T-cell (primary cell): Measurements from ENCODE around the gene SLC66A2. TPM values are rescaled to one million over a fixed set of nuclear protein-coding genes. Genes with fewer than 3 reads are reported as not detected.

ENCODE experiments used
- ATAC-seq, 4 experiments: fragments of 200-7000 bp in 3 of 4; fragments of 150-1000 bp in 1 of 4; cut with Tn5 transposase; replicated peaks in 1 of 4; 1 replicate in 3 of 4; 2 replicates in 1 of 4; pipeline ENCODE4 v1.10.0; 2021; ENCODE audit warnings: moderate library complexity in 3 of 4, mild to moderate bottlenecking in 2 of 4, moderate number of reproducible peaks in 1 of 4
- CTCF ChIA-PET, 2 donors: fragments of 300-600 bp; sonication (Branson Sonifier 250); formaldehyde crosslinking; loops; one replicate each; lab custom pipeline; 2022; ENCODE audit warnings: antibody characterized with exemption in 2 of 2; lab: Charles Lee
- POLR2A ChIA-PET, 2 donors: fragments of 300-600 bp; sonication (Branson Sonifier 250); formaldehyde crosslinking; loops; one replicate each; lab custom pipeline; 2022; ENCODE audit warnings: antibody characterized with exemption in 2 of 2; lab: Charles Lee
- DNase-seq, 35 experiments: peaks; one replicate each; pipeline versions ENCODE4 v3.0.0 to v3.0.0-alpha.2; 2013 to 2023
- H3K27ac ChIP-seq: one replicate; pipeline ENCODE4 v1.5.1; 2013; ENCODE audit warnings: low read length
- H3K27me3 ChIP-seq, 2 experiments: replicated peaks in 1 of 2; 1 replicate in 1 of 2; 2 replicates in 1 of 2; pipeline versions ENCODE4 v1.6.1 to v1.7.0; 2013; ENCODE audit warnings: low read length in 1 of 2, mixed read lengths in 1 of 2; ENCODE audit not compliant: control insufficient read depth in 2 of 2, insufficient read depth in 2 of 2; ENCODE audit errors: extremely low read depth in 1 of 2
- H3K36me3 ChIP-seq, 2 donors: 1 replicate in 1 of 2; 2 replicates in 1 of 2; pipeline versions ENCODE4 v1.6.1 to v1.7.0; 2013; ENCODE audit warnings: low read length in 1 of 2; ENCODE audit not compliant: control insufficient read depth in 2 of 2, insufficient read depth in 1 of 2; ENCODE audit errors: extremely low read depth in 1 of 2
- H3K4me1 ChIP-seq, 2 experiments: 1 replicate in 1 of 2; 2 replicates in 1 of 2; pipeline versions ENCODE4 v1.6.1 to v1.7.0; 2013; ENCODE audit warnings: low read length in 2 of 2, mixed read lengths in 1 of 2; ENCODE audit not compliant: insufficient read depth in 2 of 2, control insufficient read depth in 1 of 2; ENCODE audit errors: extremely low read depth in 1 of 2
- H3K4me3 ChIP-seq, 2 donors: 1 replicate in 1 of 2; 2 replicates in 1 of 2; pipeline versions ENCODE4 v1.5.1 to v1.7.0; 2013; ENCODE audit warnings: mild to moderate bottlenecking in 2 of 2, low read length in 1 of 2, moderate library complexity in 1 of 2; ENCODE audit not compliant: control insufficient read depth in 1 of 2; ENCODE audit errors: extremely low read depth in 1 of 2
- H3K9me3 ChIP-seq: 2 replicates; pipeline ENCODE4 v1.7.0; 2013
- H3K27ac Mint-ChIP-seq, 2 donors: one replicate each; pipeline ENCODE4 v1.8.0; 2020 to 2021; ENCODE audit warnings: mild to moderate bottlenecking in 2 of 2, mixed read lengths in 2 of 2
- H3K27me3 Mint-ChIP-seq, 2 donors: one replicate each; pipeline ENCODE4 v1.8.0; 2021 to 2022; ENCODE audit warnings: mixed read lengths in 2 of 2
- H3K36me3 Mint-ChIP-seq: one replicate; pipeline ENCODE4 v1.8.0; 2021; ENCODE audit warnings: mixed read lengths
- H3K4me1 Mint-ChIP-seq, 3 donors: one replicate each; pipeline ENCODE4 v1.8.0; 2020 to 2022; ENCODE audit warnings: mixed read lengths in 3 of 3, mild to moderate bottlenecking in 1 of 3
- H3K4me3 Mint-ChIP-seq, 3 donors: one replicate each; pipeline ENCODE4 v1.8.0; 2020 to 2022; ENCODE audit warnings: mild to moderate bottlenecking in 3 of 3, mixed read lengths in 3 of 3, moderate library complexity in 3 of 3
- H3K9me3 Mint-ChIP-seq, 3 donors: one replicate each; pipeline ENCODE4 v1.8.0; 2020 to 2022; ENCODE audit warnings: mixed read lengths in 3 of 3
- WGBS: methylation state at CpG from one replicate; pipeline ENCODE4 v1.1.5; 2013; ENCODE audit warnings: missing lambda C conversion rate; ENCODE audit not compliant: insufficient coverage; 5-methylcytosine and 5-hydroxymethylcytosine counted together
- total RNA-seq, 35 experiments: library from RNA in 6 of 35; stranded (reverse) in 6 of 35; fragments of 120-200 nt in 1 of 35; gene quantifications; one replicate each; pipeline versions ENCODE4 v1.2.1 to v1.2.4 and lab custom pipeline; 2013 to 2026

SLC66A2 gene
- total RNA-seq, 5 donors from 2014 or later (not counting 1 experiment from before 2014, with no cell fraction given): 28.4 to 66.5 (median 37.6) TPM

DNA sequence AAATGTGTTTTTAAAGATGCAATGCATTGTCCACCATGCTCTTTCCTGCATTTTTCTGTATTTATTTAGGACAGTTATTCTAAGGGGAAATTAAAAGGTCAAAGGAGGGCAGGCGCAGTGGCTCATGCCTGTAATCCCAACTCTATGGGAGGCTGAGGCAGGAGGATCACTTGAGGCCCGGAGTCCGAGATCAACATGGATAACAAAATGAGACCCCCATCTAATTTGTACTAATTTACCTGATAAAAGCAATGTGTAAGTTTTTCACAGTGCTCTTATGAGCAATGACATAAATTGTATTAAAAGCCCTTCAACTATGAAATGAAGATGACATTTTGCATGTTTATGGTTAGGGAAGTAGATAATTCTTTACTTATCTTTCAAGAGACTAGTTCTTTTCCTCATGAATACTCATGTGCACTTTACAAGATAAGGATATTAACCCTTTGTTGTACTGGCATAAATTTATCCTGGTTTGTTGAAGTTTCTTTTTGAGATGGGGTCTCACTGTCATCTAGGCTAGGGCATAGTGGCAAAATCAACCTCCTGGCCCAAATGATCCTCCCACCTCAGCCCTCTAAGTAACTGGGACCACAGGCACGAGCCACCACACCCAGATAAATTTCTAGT lies 22.7 kb upstream of the SLC66A2 start:
- H3K4me1 Mint-ChIP-seq: peaks cover 13 to 29% (median 23%) of the 10 kb centered on the region in 3 donors
- H3K27me3 Mint-ChIP-seq: no peaks in the 10 kb centered on the region
- H3K4me1 ChIP-seq: peaks cover 0 to 5% of the 10 kb centered on the region in 2 experiments
- peaks cover 26 to 52% of the 10 kb centered on the region in 2 donors for H3K36me3 ChIP-seq
- H3K27ac ChIP-seq: no peak overlapping the region
- WGBS: no CpG with 5 or more reads among the region's 4 CpGs
- H3K27me3 ChIP-seq: no peaks in the 10 kb centered on the region
- DNase-seq (no peak), ATAC-seq (no peak)
- no peak overlapping the region for H3K4me3 Mint-ChIP-seq
- peaks cover 38% of the 10 kb centered on the region for H3K36me3 Mint-ChIP-seq
- H3K4me3 ChIP-seq: no peak overlapping the region
- ChIA-PET CTCF (interaction anchor here in 1 of 2 donors (0.6 kb wide), 1 partner anchor 67 kb away, joined by 3 read pairs; no protein-coding TSS in a partner anchor), POLR2A (no interaction called here)
- H3K9me3 ChIP-seq: no peaks in the 10 kb centered on the region
- no peak overlapping the region for H3K27ac Mint-ChIP-seq
- no peaks in the 10 kb centered on the region for H3K9me3 Mint-ChIP-seq

DNA sequence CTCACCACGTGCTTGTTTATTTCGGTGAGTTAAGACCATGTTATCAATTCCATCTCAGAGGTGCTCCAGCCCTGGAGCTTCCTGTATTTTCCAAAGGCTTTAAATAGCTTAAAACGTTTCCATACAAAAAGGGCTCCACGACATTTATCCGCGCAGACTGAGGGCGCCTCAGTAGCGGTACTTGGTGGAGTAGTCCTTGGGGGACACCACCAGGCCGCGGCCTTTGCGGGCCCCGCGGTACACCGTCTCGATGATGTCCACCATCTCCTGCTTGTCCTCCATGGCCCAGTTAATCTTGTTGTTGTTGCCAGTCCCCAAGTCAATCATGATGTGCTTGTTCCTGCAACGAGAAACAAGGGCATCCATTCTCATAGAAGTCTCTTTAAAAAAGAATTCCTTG lies 22.1 kb upstream of the SLC66A2 start:
- no peaks in the 10 kb centered on the region for H3K27me3 ChIP-seq
- Mint-ChIP-seq H3K4me3 (no peak overlapping the region), H3K36me3 (peaks cover 38% of the 10 kb centered on the region), H3K27me3 (no peaks in the 10 kb centered on the region), H3K9me3 (no peaks in the 10 kb centered on the region), H3K4me1 (peaks cover 13 to 29% (median 22%) of the 10 kb centered on the region in 3 donors), H3K27ac (no peak overlapping the region)
- 97% methylated on average over 16 of the region's 16 CpGs for WGBS
- H3K9me3 ChIP-seq: no peaks in the 10 kb centered on the region
- POLR2A ChIA-PET: no interaction called here
- H3K27ac ChIP-seq: no peak overlapping the region
- CTCF ChIA-PET: no interaction called here
- H3K36me3 ChIP-seq: peaks cover 26 to 52% of the 10 kb centered on the region in 2 donors
- ATAC-seq: no peak
- H3K4me1 ChIP-seq: peaks cover 0 to 5% of the 10 kb centered on the region in 2 experiments
- no peak overlapping the region for H3K4me3 ChIP-seq
- DNase-seq: no peak

DNA sequence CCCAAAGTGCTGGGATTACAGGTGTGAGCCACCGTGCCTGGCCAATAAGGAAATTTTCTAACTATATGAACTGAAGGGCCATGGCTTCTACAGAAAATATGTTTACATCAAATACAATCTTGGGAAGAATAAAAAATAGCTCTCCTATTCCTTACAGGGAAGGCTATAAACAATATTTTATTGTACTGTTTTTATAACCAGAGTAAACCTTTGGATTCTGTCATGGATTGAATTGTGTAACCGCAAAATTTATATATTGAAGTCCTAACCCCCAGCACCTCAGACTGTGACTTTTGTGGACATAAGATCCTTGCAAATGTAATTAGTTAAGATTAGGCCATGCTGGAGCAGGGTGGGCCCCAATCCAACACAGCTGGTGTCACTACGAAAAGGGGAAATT lies 21.3 kb upstream of the SLC66A2 start:
- CTCF ChIA-PET: no interaction called here
- H3K36me3 Mint-ChIP-seq: peaks cover 34% of the 10 kb centered on the region
- 100% methylated on average over 1 of the region's 3 CpGs for WGBS

DNA sequence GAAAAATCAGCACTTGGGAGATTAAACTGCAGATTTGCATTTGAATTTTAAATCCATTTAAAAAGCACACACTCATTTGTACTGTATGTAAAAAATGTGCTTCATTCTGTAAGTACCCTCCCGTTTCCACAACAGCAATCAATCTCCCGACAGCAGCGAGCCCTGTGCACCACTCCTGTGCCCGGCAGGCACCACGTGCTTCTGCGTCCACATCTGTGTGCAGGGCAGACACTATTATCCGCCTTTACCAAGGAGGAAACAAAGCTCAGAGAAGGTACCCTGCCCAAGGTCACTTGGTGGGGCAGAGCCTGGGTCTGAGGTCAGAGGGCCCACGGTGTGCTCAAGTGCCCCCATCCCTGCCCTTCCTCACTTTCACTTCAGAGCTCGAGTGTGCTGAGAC lies 20.5 kb upstream of the SLC66A2 start:
- H3K27ac ChIP-seq: no peak overlapping the region
- ChIA-PET CTCF (no interaction called here), POLR2A (no interaction called here)
- H3K9me3 Mint-ChIP-seq: no peaks in the 10 kb centered on the region
- H3K27me3 ChIP-seq: no peaks in the 10 kb centered on the region
- no peak overlapping the region for H3K4me3 ChIP-seq
- no peak overlapping the region for H3K4me3 Mint-ChIP-seq
- H3K9me3 ChIP-seq: no peaks in the 10 kb centered on the region
- DNase-seq (no peak), ATAC-seq (no peak)
- no peak overlapping the region for H3K27ac Mint-ChIP-seq
- peaks cover 8 to 19% (median 16%) of the 10 kb centered on the region in 3 donors for H3K4me1 Mint-ChIP-seq
- peaks cover 0 to 5% of the 10 kb centered on the region in 2 experiments for H3K4me1 ChIP-seq
- WGBS: 87% methylated on average over 6 of the region's 9 CpGs
- no peaks in the 10 kb centered on the region for H3K27me3 Mint-ChIP-seq
- H3K36me3 ChIP-seq: peaks cover 26 to 52% of the 10 kb centered on the region in 2 donors
- peaks cover 34% of the 10 kb centered on the region for H3K36me3 Mint-ChIP-seq

More for the DNA sequence above, 21.3 kb upstream of the SLC66A2 start:
- ATAC-seq: no peak
- Mint-ChIP-seq H3K27me3 (no peaks in the 10 kb centered on the region), H3K4me3 (no peak overlapping the region), H3K27ac (no peak overlapping the region), H3K9me3 (no peaks in the 10 kb centered on the region), H3K4me1 (peaks cover 10 to 23% (median 17%) of the 10 kb centered on the region in 3 donors)
- no peak overlapping the region for H3K4me3 ChIP-seq
- H3K9me3 ChIP-seq: no peaks in the 10 kb centered on the region
- peaks cover 0 to 5% of the 10 kb centered on the region in 2 experiments for H3K4me1 ChIP-seq
- no peaks in the 10 kb centered on the region for H3K27me3 ChIP-seq
- POLR2A ChIA-PET: no interaction called here
- peaks cover 26 to 52% of the 10 kb centered on the region in 2 donors for H3K36me3 ChIP-seq
- H3K27ac ChIP-seq: no peak overlapping the region
- DNase-seq: no peak

DNA sequence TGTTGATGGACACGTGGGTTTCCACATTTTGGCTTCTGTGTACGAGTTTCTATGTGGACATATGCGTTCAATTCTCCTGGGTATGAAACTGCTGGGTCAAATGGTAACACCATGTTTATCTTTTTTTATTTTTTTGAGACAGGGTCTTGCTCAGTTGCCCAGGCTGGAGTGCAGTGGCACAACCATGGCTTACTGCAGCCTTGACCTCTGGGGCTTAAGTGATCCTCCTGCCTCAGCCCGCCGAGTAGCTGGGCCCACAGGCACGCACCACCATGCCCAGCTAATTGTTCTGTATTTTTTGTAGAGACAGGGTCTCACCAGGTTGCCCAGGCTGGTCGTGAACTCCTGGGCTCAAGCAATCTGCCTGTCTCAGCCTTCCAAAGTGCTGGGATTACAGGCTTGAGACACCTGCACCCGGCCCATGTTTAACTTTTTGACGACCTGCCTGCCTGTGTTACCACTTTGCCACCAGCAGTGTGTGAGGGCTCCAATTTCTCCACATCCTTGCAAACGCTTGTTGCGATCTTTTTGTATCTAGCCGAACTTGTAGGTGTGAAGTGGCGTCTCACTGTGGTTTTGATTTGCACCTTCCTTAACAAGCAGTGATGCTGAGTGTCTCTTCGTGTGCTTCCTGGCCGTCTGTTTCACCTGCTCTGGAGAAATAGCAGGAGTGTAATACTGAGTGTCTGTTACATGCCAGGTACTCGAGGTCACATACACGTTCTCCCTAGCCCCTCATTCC lies 19.9 kb upstream of the SLC66A2 start:
- H3K4me3 Mint-ChIP-seq: peak overlapping the region in 1 of 3 donors; percentile 18
- H3K27me3 ChIP-seq: no peaks in the 10 kb centered on the region

DNA sequence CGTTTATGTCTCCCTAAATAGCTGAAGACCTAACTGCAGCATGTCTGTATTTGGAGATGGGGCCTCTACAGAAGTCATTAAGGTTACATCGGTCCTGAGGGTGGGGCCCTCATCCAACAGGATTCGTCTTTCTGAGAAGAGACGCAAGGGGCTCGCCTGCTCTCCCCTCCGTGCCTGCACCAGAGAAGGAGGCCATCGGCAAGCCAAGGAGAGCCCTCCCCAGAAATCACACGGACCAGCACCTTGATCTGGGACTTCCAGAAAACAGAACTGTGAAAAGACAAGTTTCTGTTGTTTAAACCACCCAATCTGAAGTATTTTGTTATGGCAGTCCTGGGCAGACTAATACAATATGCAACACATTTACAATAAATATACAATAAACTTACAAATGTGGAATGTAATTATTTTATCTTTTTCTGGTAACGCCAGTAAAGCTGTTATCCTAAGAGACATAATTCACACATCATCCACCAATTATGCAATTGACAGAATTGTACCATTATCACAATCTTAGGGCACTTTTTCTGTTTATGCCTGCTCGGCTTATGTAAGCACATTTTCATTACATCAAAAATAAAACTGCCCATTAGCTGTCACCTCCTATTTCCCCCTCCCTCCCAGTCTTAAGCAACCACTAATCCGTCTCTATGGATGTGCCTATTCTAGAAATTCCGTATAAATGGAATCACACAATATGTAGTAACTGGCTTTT lies 19.1 kb upstream of the SLC66A2 start:
- Mint-ChIP-seq H3K9me3 (no peaks in the 10 kb centered on the region), H3K4me1 (peaks cover 10 to 15% (median 14%) of the 10 kb centered on the region in 3 donors), H3K27ac (no peak overlapping the region), H3K36me3 (peaks cover 27% of the 10 kb centered on the region), H3K27me3 (no peaks in the 10 kb centered on the region), H3K4me3 (no peak overlapping the region)
- ChIA-PET CTCF (no interaction called here), POLR2A (no interaction called here)
- no peaks in the 10 kb centered on the region for H3K9me3 ChIP-seq
- ATAC-seq (no peak), DNase-seq (no peak)
- peaks cover 0 to 8% of the 10 kb centered on the region in 2 experiments for H3K4me1 ChIP-seq
- no peak overlapping the region for H3K4me3 ChIP-seq
- no peak overlapping the region for H3K27ac ChIP-seq
- no peaks in the 10 kb centered on the region for H3K27me3 ChIP-seq
- peaks cover 12 to 44% of the 10 kb centered on the region in 2 donors for H3K36me3 ChIP-seq
- WGBS: 91% methylated on average over 4 of the region's 12 CpGs

More for the DNA sequence above, 19.9 kb upstream of the SLC66A2 start:
- ATAC-seq (no peak), DNase-seq (peak in 1 of 35 experiments; percentile 32)
- peaks cover 34% of the 10 kb centered on the region for H3K36me3 Mint-ChIP-seq
- no peaks in the 10 kb centered on the region for H3K9me3 Mint-ChIP-seq
- H3K4me1 Mint-ChIP-seq: peaks cover 8 to 19% (median 16%) of the 10 kb centered on the region in 3 donors
- H3K9me3 ChIP-seq: no peaks in the 10 kb centered on the region
- H3K36me3 ChIP-seq: peaks cover 20 to 52% of the 10 kb centered on the region in 2 donors
- CTCF ChIA-PET: no interaction called here
- H3K27ac Mint-ChIP-seq: peak overlapping the region in 1 of 2 donors; percentile 2
- no peaks in the 10 kb centered on the region for H3K27me3 Mint-ChIP-seq
- WGBS: 90% methylated on average over 13 of the region's 17 CpGs
- no peak overlapping the region for H3K27ac ChIP-seq
- no peak overlapping the region for H3K4me3 ChIP-seq
- H3K4me1 ChIP-seq: peaks cover 0 to 5% of the 10 kb centered on the region in 2 experiments
- POLR2A ChIA-PET: no interaction called here
